ENCODE data around the gene KCNIP1. TPM values are rescaled to one million over a fixed set of nuclear protein-coding genes. Genes with fewer than 3 reads are reported as not detected.

Gene KCNIP1
- total RNA-seq, 1 experiment from 2014 or later, result not detected

- Histone ChIP-seq H3K36me3 (ENCODE audit: low read depth, low read length) (no peaks in the 10 kb centered on the region), H3K79me2 (ENCODE audit: low read length) (no peaks in the 10 kb centered on the region), H3K27me3 (ENCODE audit: low read length) (no peaks in the 10 kb centered on the region), H3K27ac (ENCODE audit: low read length) (no peak overlapping the region), H4K20me1 (ENCODE audit: low read length) (no peaks in the 10 kb centered on the region), H3K4me1 (ENCODE audit: insufficient read depth, low read length) (no peaks in the 10 kb centered on the region), H2AFZ (ENCODE audit: low read length) (no peak overlapping the region), H3K9me2 (replicated peaks; ENCODE audit: low read length) (no peaks in the 10 kb centered on the region), H3K4me2 (ENCODE audit: low read length) (no peak overlapping the region), H3K9ac (ENCODE audit: low read length) (no peak overlapping the region), H3K4me3 (ENCODE audit: low read length) (no peak overlapping the region), H3K9me3 (ENCODE audit: low read length) (no peaks in the 10 kb centered on the region), H3F3A (ENCODE audit: low read length, unreplicated experiment) (no peaks in the 10 kb centered on the region)
- POLR2A ChIA-PET (ENCODE audit: unreplicated experiment), result no interaction called here
- BruUV-seq (replicated peaks), result no TSS peak
- TF ChIP-seq EZH2 (IDR thresholded peaks at IDR 0.05; ENCODE audit: low read length, unreplicated experiment) (no peak), CTCF (conservative IDR thresholded peaks at IDR 0.05; ENCODE audit: low read depth, low read length) (no peak), EZH2phosphoT487 (IDR thresholded peaks at IDR 0.05; ENCODE audit: borderline replicate concordance, low read length) (no peak)
- CTCF ChIA-PET, result no interaction called here
- DNase-seq (no peak), ATAC-seq (no peak)
- intact Hi-C loops (cut with micrococcal nuclease), result no loop called here
These were observed 254.7 kb downstream of the KCNIP1 start for GRCh38 chr5:170758481-170758880.

- Histone ChIP-seq H3K4me2 (ENCODE audit: low read length) (no peak overlapping the region), H3K9ac (ENCODE audit: low read length) (no peak overlapping the region), H3K27ac (ENCODE audit: low read length) (no peak overlapping the region), H3K9me2 (replicated peaks; ENCODE audit: low read length) (no peaks in the 10 kb centered on the region), H2AFZ (ENCODE audit: low read length) (no peak overlapping the region), H3K79me2 (ENCODE audit: low read length) (no peaks in the 10 kb centered on the region), H3K27me3 (ENCODE audit: low read length) (no peaks in the 10 kb centered on the region), H3K4me3 (ENCODE audit: low read length) (no peak overlapping the region), H3F3A (ENCODE audit: low read length, unreplicated experiment) (no peaks in the 10 kb centered on the region), H3K36me3 (ENCODE audit: low read depth, low read length) (no peaks in the 10 kb centered on the region), H3K9me3 (ENCODE audit: low read length) (no peaks in the 10 kb centered on the region), H3K4me1 (ENCODE audit: insufficient read depth, low read length) (no peaks in the 10 kb centered on the region), H4K20me1 (ENCODE audit: low read length) (no peaks in the 10 kb centered on the region)
- TF ChIP-seq EZH2 (IDR thresholded peaks at IDR 0.05; ENCODE audit: low read length, unreplicated experiment) (no peak), EZH2phosphoT487 (IDR thresholded peaks at IDR 0.05; ENCODE audit: borderline replicate concordance, low read length) (no peak), CTCF (conservative IDR thresholded peaks at IDR 0.05; ENCODE audit: low read depth, low read length) (no peak)
- ChIA-PET CTCF (no interaction called here), POLR2A (ENCODE audit: unreplicated experiment) (no interaction called here)
- ATAC-seq, result no peak
- intact Hi-C loops (cut with micrococcal nuclease), result no loop called here
- BruUV-seq (replicated peaks), result no TSS peak
- DNase-seq, result no peak
These were observed 256.3 kb downstream of the KCNIP1 start for GRCh38 chr5:170760113-170760512.

- Histone ChIP-seq H3K27me3 (ENCODE audit: low read length) (no peaks in the 10 kb centered on the region), H3F3A (ENCODE audit: low read length, unreplicated experiment) (no peaks in the 10 kb centered on the region), H3K36me3 (ENCODE audit: low read depth, low read length) (no peaks in the 10 kb centered on the region), H3K9ac (ENCODE audit: low read length) (no peak overlapping the region), H4K20me1 (ENCODE audit: low read length) (no peaks in the 10 kb centered on the region), H3K79me2 (ENCODE audit: low read length) (no peaks in the 10 kb centered on the region), H3K4me3 (ENCODE audit: low read length) (no peak overlapping the region), H3K27ac (ENCODE audit: low read length) (no peak overlapping the region), H3K4me2 (ENCODE audit: low read length) (no peak overlapping the region), H3K9me3 (ENCODE audit: low read length) (no peaks in the 10 kb centered on the region), H3K9me2 (replicated peaks; ENCODE audit: low read length) (no peaks in the 10 kb centered on the region), H2AFZ (ENCODE audit: low read length) (no peak overlapping the region), H3K4me1 (ENCODE audit: insufficient read depth, low read length) (no peaks in the 10 kb centered on the region)
- TF ChIP-seq EZH2 (IDR thresholded peaks at IDR 0.05; ENCODE audit: low read length, unreplicated experiment), result no peak
- TF ChIP-seq EZH2phosphoT487 (IDR thresholded peaks at IDR 0.05; ENCODE audit: borderline replicate concordance, low read length), result no peak
- no peak for TF ChIP-seq CTCF (conservative IDR thresholded peaks at IDR 0.05; ENCODE audit: low read depth, low read length)
- DNase-seq (no peak), ATAC-seq (no peak)
- BruUV-seq (replicated peaks), result no TSS peak
- intact Hi-C loops (cut with micrococcal nuclease), result no loop called here
- ChIA-PET POLR2A (ENCODE audit: unreplicated experiment) (no interaction called here), CTCF (no interaction called here)
These were observed 257.4 kb downstream of the KCNIP1 start for GRCh38 chr5:170761048-170761707.

Measured in PC-3 (cell line).